Epithelial cell of esophagus (primary cell): Measurements from ENCODE around the gene OPN3.

Experiments
- DNase-seq: peaks from one replicate; pipeline ENCODE4 v3.0.0; 2010; ENCODE audit warnings: low read depth
- H3K4me3 ChIP-seq: 2 replicates; pipeline ENCODE4 v1.5.1; 2011; ENCODE audit warnings: mild to moderate bottlenecking, low read length, control low read depth
- TF ChIP-seq, protein P1 (sequence below): IDR thresholded peaks from 2 replicates; pipeline ENCODE4 v1.5.1; 2011; ENCODE audit warnings: low read depth, mild to moderate bottlenecking, low read length, control low read depth, inconsistent platforms; ENCODE audit not compliant: insufficient read depth; ENCODE audit errors: missing control alignments

OPN3 gene

DNA sequence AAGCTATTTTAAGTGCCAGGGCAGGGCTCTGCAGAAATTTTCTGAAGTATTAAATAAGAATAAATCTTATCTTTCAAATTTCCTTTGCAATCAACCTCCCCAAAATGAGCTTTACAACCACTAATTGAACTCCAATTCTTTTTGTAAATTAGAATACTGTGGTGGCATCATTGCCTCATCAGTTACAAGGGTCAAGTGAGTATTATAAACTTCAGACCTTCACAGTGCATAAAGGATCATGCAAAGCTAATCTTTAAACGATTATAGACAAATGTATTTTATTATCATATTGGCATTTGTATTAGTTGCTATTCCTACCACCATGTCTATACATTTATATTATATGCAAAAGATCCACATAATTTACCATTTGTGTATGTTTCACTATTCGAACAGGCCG lies 7.2 kb downstream of the OPN3 start:
- H3K4me3 ChIP-seq = no peak overlapping the region
- TF ChIP-seq, protein P1, sequence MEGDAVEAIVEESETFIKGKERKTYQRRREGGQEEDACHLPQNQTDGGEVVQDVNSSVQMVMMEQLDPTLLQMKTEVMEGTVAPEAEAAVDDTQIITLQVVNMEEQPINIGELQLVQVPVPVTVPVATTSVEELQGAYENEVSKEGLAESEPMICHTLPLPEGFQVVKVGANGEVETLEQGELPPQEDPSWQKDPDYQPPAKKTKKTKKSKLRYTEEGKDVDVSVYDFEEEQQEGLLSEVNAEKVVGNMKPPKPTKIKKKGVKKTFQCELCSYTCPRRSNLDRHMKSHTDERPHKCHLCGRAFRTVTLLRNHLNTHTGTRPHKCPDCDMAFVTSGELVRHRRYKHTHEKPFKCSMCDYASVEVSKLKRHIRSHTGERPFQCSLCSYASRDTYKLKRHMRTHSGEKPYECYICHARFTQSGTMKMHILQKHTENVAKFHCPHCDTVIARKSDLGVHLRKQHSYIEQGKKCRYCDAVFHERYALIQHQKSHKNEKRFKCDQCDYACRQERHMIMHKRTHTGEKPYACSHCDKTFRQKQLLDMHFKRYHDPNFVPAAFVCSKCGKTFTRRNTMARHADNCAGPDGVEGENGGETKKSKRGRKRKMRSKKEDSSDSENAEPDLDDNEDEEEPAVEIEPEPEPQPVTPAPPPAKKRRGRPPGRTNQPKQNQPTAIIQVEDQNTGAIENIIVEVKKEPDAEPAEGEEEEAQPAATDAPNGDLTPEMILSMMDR = no peak

DNA sequence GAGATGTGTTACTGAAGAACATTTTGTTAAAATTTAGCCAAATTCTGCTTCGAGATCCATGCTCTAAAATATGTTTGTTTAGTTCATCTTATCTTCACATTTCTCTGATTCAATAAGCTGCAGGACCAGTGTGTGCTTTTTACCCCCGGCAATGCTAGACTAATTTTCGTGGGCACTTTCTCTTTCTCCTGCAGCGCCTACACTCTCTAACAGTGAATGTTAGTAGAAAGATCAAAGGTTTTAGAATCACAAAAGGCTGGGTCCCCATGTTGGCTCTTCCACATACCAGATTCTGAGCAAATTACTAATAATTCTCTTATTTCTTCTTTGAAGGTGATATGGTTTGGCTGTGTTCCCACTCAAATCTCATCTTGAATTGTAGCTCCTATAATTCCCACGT lies 8.5 kb downstream of the OPN3 start:
- no peak for DNase-seq
- no peak overlapping the region for H3K4me3 ChIP-seq
- TF ChIP-seq, protein P1 = no peak

More for the DNA sequence above, 7.2 kb downstream of the OPN3 start:
- DNase-seq = no peak

DNA sequence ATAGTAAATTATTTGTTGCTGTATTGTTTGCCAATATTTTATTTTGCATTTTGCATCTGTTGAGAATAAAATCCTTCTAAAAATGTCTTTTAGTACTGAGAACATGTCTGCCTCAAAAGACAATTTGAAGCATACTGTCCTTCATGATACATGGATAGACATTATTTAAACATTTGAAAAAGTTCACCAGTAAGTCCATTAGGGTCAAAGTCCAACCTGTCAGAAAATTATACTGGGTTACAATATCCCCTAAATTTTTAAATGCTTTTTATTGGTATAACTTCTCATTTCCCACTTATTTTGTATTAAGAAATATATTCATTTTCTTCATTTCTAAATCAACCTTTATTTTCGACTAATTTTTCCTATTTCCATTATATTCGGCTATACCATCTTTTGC lies 9.3 kb downstream of the OPN3 start:
- no peak overlapping the region for H3K4me3 ChIP-seq
- DNase-seq = no peak
- TF ChIP-seq, protein P1 = no peak

DNA sequence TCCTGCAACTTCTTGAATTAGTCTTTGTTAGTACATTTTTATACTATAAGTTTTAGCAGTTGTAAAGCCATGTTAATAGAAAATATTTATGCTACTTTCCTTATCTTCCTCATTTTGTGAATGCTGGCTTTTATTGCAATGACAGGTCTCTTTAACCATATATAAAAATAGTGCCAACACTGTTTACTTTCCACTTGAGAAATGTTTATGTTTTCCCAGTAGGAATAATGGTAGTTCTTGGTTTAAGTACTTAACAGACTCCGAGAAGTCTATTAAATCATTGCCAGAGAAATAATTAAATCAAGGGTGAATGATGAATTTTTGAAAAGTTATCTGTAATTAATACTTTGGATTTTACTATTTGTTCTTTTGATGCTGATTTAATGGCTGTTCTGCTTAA lies 9.7 kb downstream of the OPN3 start:
- TF ChIP-seq, protein P1 = no peak
- DNase-seq = no peak

DNA sequence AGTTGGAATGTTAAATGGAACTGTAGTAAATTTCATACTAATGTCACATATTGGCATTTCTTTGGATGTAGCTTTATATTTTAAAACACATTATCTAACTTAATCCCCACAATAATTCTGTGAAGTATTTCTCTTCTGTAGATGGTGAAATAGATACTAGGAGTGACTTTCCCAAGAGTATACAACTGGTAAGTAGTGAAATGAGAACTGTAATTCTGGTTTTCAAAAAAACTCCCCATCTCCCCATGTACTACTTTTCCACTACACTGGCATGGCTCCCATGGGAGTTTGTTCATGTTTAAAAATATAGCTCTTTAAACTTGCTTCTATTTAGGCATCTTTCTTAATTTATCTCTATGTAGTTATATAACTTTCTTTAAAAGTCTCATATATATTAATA lies 10.2 kb downstream of the OPN3 start:
- DNase-seq = no peak
- H3K4me3 ChIP-seq = no peak overlapping the region
- TF ChIP-seq, protein P1 = no peak

More for the DNA sequence above, 9.7 kb downstream of the OPN3 start:
- H3K4me3 ChIP-seq = no peak overlapping the region

DNA sequence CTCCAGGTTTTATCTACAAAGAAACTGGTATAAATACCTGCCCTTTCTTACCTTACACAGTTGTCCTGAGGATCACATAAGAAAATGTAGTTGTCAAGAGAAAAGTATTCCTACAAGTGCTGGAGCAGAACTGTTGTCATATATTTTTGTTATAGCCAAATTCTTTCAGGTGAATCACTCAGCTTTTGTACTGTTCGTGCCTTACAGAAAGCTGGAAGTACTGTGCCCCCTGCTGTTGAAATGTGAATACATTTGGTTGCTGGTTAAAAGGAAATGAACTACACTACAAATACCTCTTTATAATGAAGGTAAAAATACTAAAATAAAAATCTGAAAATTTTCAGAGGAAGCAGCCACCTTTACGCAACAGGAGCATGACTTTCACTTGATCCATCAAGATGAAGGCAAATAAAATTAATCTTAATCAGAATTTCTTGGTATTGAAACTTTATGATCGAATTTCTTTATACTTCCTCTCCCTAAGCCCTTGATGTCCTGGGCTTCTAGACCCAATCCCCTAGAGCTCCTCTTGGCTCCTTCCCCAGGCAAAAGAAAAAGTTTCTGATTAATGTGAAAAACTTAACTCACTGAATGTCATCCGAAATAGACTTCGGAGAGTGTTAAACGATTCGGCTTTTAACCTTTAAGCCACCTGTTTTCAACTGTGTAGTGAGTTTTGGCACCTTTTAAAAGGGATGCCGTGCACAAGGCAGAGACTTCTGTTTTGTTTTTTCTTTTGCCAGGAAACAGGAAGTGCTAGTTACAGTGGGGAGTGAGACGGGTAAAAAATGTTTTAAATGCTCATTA lies 12.5 kb downstream of the OPN3 start:
- no peak overlapping the region for H3K4me3 ChIP-seq
- peak; percentile 88 for DNase-seq
- TF ChIP-seq, protein P1 = peak; percentile 68

DNA sequence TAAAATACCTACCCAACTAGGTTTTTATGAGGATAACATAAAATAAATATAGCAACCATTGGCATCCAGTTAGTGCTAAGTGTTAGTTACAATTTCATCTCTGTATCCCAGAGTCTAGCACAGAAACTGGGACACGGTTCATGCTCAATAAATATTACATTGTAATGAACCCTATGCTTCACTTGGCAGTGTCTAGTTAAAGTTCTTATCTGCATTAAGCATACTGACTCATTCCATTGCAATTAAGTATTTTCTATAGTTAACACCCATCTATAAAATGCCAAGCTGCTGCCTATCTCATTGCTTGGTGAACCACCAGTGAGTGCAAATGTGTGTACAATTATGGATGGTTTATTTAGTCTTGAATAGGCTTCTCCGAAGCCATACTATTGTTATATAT lies 15.2 kb downstream of the OPN3 start:
- DNase-seq = no peak

More for the DNA sequence above, 15.2 kb downstream of the OPN3 start:
- H3K4me3 ChIP-seq = no peak overlapping the region
- TF ChIP-seq, protein P1 = no peak
